ENCODE data around the gene FSCN2. TPM values are rescaled to one million over a fixed set of nuclear protein-coding genes. Genes with fewer than 3 reads are reported as not detected.

Gene FSCN2
- total and polyA plus RNA-seq, 10 of the 15 experiments (the other 5 are each of a cell fraction or from before 2014, with no cell fraction given) = 0.12 to 2.1 (median 0.65) TPM; not detected in 3

DNA sequence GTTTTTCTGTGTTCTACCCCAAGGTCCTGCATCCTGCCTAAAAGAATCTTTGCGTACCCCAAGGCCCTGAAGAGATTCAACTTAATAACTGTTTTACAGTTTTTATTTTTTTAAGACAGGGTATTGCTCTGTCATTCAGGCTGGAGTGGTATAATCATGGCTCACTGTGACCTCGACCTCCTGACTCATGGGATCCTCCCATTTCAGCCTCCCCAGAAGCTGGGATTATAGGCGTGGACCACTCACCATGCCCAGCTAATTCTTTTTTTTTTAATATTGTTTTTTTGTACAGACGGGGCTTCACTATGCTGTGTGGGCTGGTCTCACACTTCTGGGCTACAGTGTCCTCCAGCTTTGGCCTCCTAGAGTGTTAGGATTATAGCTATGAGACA, 33.3 kb downstream of the FSCN2 start:
- DNase-seq (ENCODE audit: low read depth, low spot score) (no peak), FAIRE-seq (no peak)
- no TSS peak for BruUV-seq (replicated peaks)

DNA sequence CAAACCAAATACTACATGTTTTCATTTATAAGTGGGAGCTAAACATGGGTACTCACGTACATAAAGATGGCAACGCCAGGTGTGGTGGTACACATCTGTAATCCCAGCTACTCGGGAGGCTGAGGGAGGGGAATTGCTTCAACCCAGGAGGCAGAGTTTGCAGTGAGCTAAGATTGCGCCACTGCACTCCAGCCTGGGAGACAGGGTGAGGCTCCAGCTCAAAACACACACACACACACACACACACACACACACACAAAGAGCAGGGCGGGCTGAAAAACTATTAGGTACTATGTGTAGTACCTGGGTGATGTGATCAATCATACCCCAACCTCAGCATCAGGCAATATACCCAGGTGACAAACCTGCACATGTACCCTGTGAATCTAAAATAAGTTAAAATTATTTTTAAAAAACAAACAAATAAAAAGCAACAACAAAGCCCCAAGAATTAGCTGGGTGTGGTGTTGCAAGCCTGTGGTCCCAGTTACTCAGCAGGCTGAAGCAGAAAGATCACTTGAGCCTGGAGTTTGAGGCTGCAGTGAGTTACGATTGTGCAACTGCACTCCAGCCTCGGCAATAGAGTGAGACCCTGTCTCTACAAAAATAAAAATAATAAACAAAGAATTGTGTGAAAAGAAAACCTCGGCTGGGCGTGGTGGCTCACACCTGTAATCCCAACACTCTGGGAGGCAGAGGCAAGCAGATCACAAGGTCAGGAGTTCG, 35.8 kb downstream of the FSCN2 start:
- H3K4me1 ChIP-seq (ENCODE audit: control insufficient read depth, insufficient read depth, low read length) = peaks cover 22% of the 10 kb centered on the region
- no peak overlapping the region for H2AFZ ChIP-seq (ENCODE audit: control insufficient read depth, low read depth, low read length)
- no peak for DNase-seq (ENCODE audit: low read depth, low spot score)
- in situ Hi-C loops (cut with MboI) = no loop called here
- no peak overlapping the region for H3K4me3 ChIP-seq
- ChIA-PET RAD21 (ENCODE audit: unreplicated experiment) (no interaction called here), POLR2A (no interaction called here), SMC1A (ENCODE audit: uncharacterized antibody, unreplicated experiment) (interaction anchor here (1.8 kb wide), 1 partner anchor 37 kb away, joined by 5 read pairs; no protein-coding TSS in a partner anchor), CTCF (no interaction called here)
- H3K4me2 ChIP-seq (ENCODE audit: control insufficient read depth, insufficient read depth) = no peak overlapping the region
- WGBS (ENCODE audit: insufficient coverage, insufficient replicate concordance, low lambda C conversion rate, missing lambda C conversion rate) = 98% methylated on average over 10 of the region's 10 CpGs
- no peaks in the 10 kb centered on the region for H3K9me3 ChIP-seq (replicated peaks; ENCODE audit: control insufficient read depth, insufficient read depth, low read length)
- intact Hi-C loops (cut with micrococcal nuclease; ENCODE audit: unreplicated experiment) = no loop called here
- no peak overlapping the region for H3K27ac ChIP-seq (ENCODE audit: control insufficient read depth, insufficient read depth)
- BruUV-seq (replicated peaks) = no TSS peak
- H3K27me3 ChIP-seq (replicated peaks in 1 of 2; ENCODE audit: control insufficient read depth in 2 of 2, insufficient read depth in 2 of 2, low read length in 1 of 2) = no peaks in the 10 kb centered on the region
- no peaks in the 10 kb centered on the region for H3K79me2 ChIP-seq (ENCODE audit: control insufficient read depth, insufficient read depth, low read length)
- ATAC-seq = no peak
- H3K9ac ChIP-seq (ENCODE audit: control insufficient read depth, insufficient read depth, low read length) = no peak overlapping the region
- no peak for FAIRE-seq
- H3K36me3 ChIP-seq (ENCODE audit: control insufficient read depth in 2 of 2, insufficient read depth in 2 of 2, low read length in 1 of 2) = peaks cover 25 to 33% of the 10 kb centered on the region in 2 experiments
- TF ChIP-seq ASH2L (IDR thresholded peaks at IDR 0.05; ENCODE audit: borderline replicate concordance, low read depth) (no peak), FOS (IDR thresholded peaks at IDR 0.05; ENCODE audit: borderline replicate concordance, extremely low read depth, insufficient read length) (no peak)
- no peaks in the 10 kb centered on the region for H4K20me1 ChIP-seq (ENCODE audit: control insufficient read depth, insufficient read depth)

More for the DNA sequence above, 33.3 kb downstream of the FSCN2 start:
- SMC1A ChIA-PET (ENCODE audit: uncharacterized antibody, unreplicated experiment) = interaction anchor here (0.8 to 2.0 kb wide), 3 partner anchors 36 to 45 kb away, joined by 3 to 9 read pairs (median 9); no protein-coding TSS in a partner anchor
- H3K4me3 ChIP-seq = no peak overlapping the region
- ATAC-seq = peak; percentile 8; the same call in 2 of the 3 replicates
- H3K9me3 ChIP-seq (replicated peaks; ENCODE audit: control insufficient read depth, insufficient read depth, low read length) = no peaks in the 10 kb centered on the region
- TF ChIP-seq SIN3A (IDR thresholded peaks at IDR 0.05; ENCODE audit: low read depth, low read length) (0 out of 2 replicates have a peak, but pooled peaks have one; percentile 5), SREBF1 (IDR thresholded peaks at IDR 0.05; ENCODE audit: low read length) (no peak)
- H3K27me3 ChIP-seq (replicated peaks in 1 of 2; ENCODE audit: control insufficient read depth in 2 of 2, insufficient read depth in 2 of 2, low read length in 1 of 2) = no peaks in the 10 kb centered on the region
- POLR2A ChIA-PET = interaction anchor here (0.8 to 1.1 kb wide), 4 partner anchors 11 to 48 kb away, joined by 3 to 4 read pairs (median 4); no protein-coding TSS in a partner anchor
- CTCF ChIA-PET = interaction anchor here (1.9 kb wide), 2 partner anchors 39 to 43 kb away, joined by 7 to 10 read pairs; no protein-coding TSS in a partner anchor
- H3K4me2 ChIP-seq (ENCODE audit: control insufficient read depth, insufficient read depth) = peak overlapping the region; percentile 39; the same call in 1 of the 2 replicates
- intact Hi-C loops (cut with micrococcal nuclease; ENCODE audit: unreplicated experiment) (no loop called here), in situ Hi-C loops (cut with MboI) (no loop called here)
- H3K36me3 ChIP-seq (ENCODE audit: control insufficient read depth in 2 of 2, insufficient read depth in 2 of 2, low read length in 1 of 2) = peaks cover 22 to 27% of the 10 kb centered on the region in 2 experiments
- peaks cover 22% of the 10 kb centered on the region for H3K4me1 ChIP-seq (ENCODE audit: control insufficient read depth, insufficient read depth, low read length)
- WGBS (ENCODE audit: insufficient coverage, insufficient replicate concordance, low lambda C conversion rate, missing lambda C conversion rate) = 49% methylated on average over 4 of the region's 4 CpGs
- H3K27ac ChIP-seq (ENCODE audit: control insufficient read depth, insufficient read depth) = peak overlapping the region; percentile 64
- H4K20me1 ChIP-seq (ENCODE audit: control insufficient read depth, insufficient read depth) = no peaks in the 10 kb centered on the region
- H3K79me2 ChIP-seq (ENCODE audit: control insufficient read depth, insufficient read depth, low read length) = no peaks in the 10 kb centered on the region
- H2AFZ ChIP-seq (ENCODE audit: control insufficient read depth, low read depth, low read length) = no peak overlapping the region
- H3K9ac ChIP-seq (ENCODE audit: control insufficient read depth, insufficient read depth, low read length) = no peak overlapping the region
- RAD21 ChIA-PET (ENCODE audit: unreplicated experiment) = interaction anchor here (0.8 to 2.8 kb wide), 5 partner anchors 9 to 77 kb away, joined by 3 to 10 read pairs (median 3); partner anchors contain the start of gene FAAP100

All from GM12878 (cell line).